Omental fat pad (tissue), 4 donors: Measurements from ENCODE around the gene GRAP2. TPM values are rescaled to one million over a fixed set of nuclear protein-coding genes. Genes with fewer than 3 reads are reported as not detected.

Experiments used
- ATAC-seq: fragments of 150-250 bp; one replicate; pipeline ENCODE4 v1.9.1; 2016; ENCODE audit warnings: mild to moderate bottlenecking, moderate library complexity; ENCODE audit not compliant: low FRiP score
- DNase-seq: peaks from one replicate; pipeline ENCODE4 v3.0.0-alpha.2; 2019; ENCODE audit warnings: low spot score
- CTCF ChIP-seq, 3 donors: fragments of 450-650 bp; IDR thresholded peaks; one replicate each; pipeline ENCODE4 v1.5.1; 2016 to 2017; ENCODE audit warnings: antibody characterized with exemption in 3 of 3, mild to moderate bottlenecking in 3 of 3, moderate library complexity in 2 of 3
- total RNA-seq, 4 donors: library from RNA; depleted of rRNA; stranded (reverse); fragments of >200 nt; gene quantifications; one replicate each; pipeline ENCODE4 v1.1.0, GENCODE V29; 2016

Gene GRAP2
- total RNA-seq, 4 donors from 2014 or later, result 1.0 to 9.5 (median 3.7) TPM

GRCh38 chr22:39910876-39911613 is 10.2 kb downstream of the GRAP2 start:
- DNase-seq (no peak), ATAC-seq (no peak)
- TF ChIP-seq CTCF (IDR thresholded peaks at IDR 0.05), result no peak

- ATAC-seq, result no peak
- no peak for DNase-seq
- TF ChIP-seq CTCF (IDR thresholded peaks at IDR 0.05), result no peak
Measured at GRCh38 chr22:39913321-39913720, 12.4 kb downstream of the GRAP2 start.

- TF ChIP-seq CTCF (IDR thresholded peaks at IDR 0.05), result no peak
- DNase-seq (no peak), ATAC-seq (no peak)
Measured at GRCh38 chr22:39913886-39914285, 13.0 kb downstream of the GRAP2 start.

GRCh38 chr22:39914584-39914983 is 13.7 kb downstream of the GRAP2 start:
- DNase-seq, result no peak
- no peak for TF ChIP-seq CTCF (IDR thresholded peaks at IDR 0.05)
- ATAC-seq, result no peak

- TF ChIP-seq CTCF (IDR thresholded peaks at IDR 0.05), result no peak
- DNase-seq, result no peak
- ATAC-seq, result no peak
Measured at GRCh38 chr22:39915295-39915726, 14.4 kb downstream of the GRAP2 start.

GRCh38 chr22:39916496-39916895 is 15.6 kb downstream of the GRAP2 start:
- TF ChIP-seq CTCF (IDR thresholded peaks at IDR 0.05), result no peak
- no peak for ATAC-seq
- DNase-seq, result no peak

- no peak for DNase-seq
- no peak for TF ChIP-seq CTCF (IDR thresholded peaks at IDR 0.05)
- ATAC-seq, result no peak
Measured at GRCh38 chr22:39917197-39917643, 16.3 kb downstream of the GRAP2 start.
